HL-60 (cell line): ENCODE measurements around the gene PROCA1.

ENCODE experiments used
- POLR2AphosphoS5 ChIP-seq: IDR thresholded peaks from 2 replicates; pipeline ENCODE4 v1.6.1; 2012; ENCODE audit warnings: low read depth
- TF ChIP-seq, protein P1 (sequence below): IDR thresholded peaks from one replicate; pipeline ENCODE4 v1.5.1; 2011; ENCODE audit warnings: low read length, control low read depth, inconsistent platforms; ENCODE audit not compliant: insufficient read depth
- TF ChIP-seq, protein P2 (sequence below): IDR thresholded peaks from 2 replicates; pipeline ENCODE4 v1.6.1; 2012; ENCODE audit warnings: low read depth; ENCODE audit not compliant: insufficient replicate concordance

DNA sequence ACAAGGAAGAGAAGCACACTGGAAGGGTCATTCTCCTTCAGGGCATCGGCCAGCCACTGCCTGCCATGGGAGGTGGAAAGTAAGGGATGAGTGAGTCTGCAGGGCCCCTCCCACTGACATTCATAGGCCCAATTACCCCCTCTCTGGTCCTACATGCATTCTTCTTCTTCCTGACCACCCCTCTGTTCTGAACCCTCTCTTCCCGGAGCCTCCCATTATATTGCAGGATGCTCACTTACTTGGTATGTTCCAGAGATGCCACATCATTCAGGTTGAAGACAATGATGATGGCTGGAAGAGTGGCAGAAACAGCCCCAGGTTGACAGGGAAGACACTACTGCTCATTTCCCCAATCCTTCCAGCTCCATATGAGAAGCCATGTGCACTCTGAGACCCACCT lies 3.5 kb upstream of the PROCA1 start:
- TF ChIP-seq, protein P1, sequence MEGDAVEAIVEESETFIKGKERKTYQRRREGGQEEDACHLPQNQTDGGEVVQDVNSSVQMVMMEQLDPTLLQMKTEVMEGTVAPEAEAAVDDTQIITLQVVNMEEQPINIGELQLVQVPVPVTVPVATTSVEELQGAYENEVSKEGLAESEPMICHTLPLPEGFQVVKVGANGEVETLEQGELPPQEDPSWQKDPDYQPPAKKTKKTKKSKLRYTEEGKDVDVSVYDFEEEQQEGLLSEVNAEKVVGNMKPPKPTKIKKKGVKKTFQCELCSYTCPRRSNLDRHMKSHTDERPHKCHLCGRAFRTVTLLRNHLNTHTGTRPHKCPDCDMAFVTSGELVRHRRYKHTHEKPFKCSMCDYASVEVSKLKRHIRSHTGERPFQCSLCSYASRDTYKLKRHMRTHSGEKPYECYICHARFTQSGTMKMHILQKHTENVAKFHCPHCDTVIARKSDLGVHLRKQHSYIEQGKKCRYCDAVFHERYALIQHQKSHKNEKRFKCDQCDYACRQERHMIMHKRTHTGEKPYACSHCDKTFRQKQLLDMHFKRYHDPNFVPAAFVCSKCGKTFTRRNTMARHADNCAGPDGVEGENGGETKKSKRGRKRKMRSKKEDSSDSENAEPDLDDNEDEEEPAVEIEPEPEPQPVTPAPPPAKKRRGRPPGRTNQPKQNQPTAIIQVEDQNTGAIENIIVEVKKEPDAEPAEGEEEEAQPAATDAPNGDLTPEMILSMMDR: no peak
- TF ChIP-seq, protein P2, sequence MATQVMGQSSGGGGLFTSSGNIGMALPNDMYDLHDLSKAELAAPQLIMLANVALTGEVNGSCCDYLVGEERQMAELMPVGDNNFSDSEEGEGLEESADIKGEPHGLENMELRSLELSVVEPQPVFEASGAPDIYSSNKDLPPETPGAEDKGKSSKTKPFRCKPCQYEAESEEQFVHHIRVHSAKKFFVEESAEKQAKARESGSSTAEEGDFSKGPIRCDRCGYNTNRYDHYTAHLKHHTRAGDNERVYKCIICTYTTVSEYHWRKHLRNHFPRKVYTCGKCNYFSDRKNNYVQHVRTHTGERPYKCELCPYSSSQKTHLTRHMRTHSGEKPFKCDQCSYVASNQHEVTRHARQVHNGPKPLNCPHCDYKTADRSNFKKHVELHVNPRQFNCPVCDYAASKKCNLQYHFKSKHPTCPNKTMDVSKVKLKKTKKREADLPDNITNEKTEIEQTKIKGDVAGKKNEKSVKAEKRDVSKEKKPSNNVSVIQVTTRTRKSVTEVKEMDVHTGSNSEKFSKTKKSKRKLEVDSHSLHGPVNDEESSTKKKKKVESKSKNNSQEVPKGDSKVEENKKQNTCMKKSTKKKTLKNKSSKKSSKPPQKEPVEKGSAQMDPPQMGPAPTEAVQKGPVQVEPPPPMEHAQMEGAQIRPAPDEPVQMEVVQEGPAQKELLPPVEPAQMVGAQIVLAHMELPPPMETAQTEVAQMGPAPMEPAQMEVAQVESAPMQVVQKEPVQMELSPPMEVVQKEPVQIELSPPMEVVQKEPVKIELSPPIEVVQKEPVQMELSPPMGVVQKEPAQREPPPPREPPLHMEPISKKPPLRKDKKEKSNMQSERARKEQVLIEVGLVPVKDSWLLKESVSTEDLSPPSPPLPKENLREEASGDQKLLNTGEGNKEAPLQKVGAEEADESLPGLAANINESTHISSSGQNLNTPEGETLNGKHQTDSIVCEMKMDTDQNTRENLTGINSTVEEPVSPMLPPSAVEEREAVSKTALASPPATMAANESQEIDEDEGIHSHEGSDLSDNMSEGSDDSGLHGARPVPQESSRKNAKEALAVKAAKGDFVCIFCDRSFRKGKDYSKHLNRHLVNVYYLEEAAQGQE: no peak
- no peak for TF ChIP-seq POLR2AphosphoS5
